CD4-positive, alpha-beta memory T cell (primary cell): Measurements from ENCODE around the gene TFB2M. TPM values are rescaled to one million over a fixed set of nuclear protein-coding genes. Genes with fewer than 3 reads are reported as not detected.
A peak's percentile ranks its signal among the peaks of the same experiment; 100 is the strongest.

Experiments used
- CTCF ChIA-PET: fragments of 350-600 bp; sonication (Branson Sonifier 250); formaldehyde crosslinking; loops from one replicate; lab custom pipeline; 2021; ENCODE audit warnings: inconsistent platforms; ENCODE audit not compliant: partially characterized antibody; lab: Charles Lee
- POLR2A ChIA-PET: fragments of 350-600 bp; sonication (Branson Sonifier 250); formaldehyde crosslinking; loops from one replicate; lab custom pipeline; 2021; ENCODE audit not compliant: partially characterized antibody; lab: Charles Lee
- DNase-seq, 5 donors: peaks; one replicate each; pipeline versions ENCODE4 v3.0.0 to v3.0.0-alpha.2; 2020 to 2022; ENCODE audit warnings: mixed read lengths in 1 of 5
- H3K27ac ChIP-seq: one replicate; pipeline ENCODE4 v1.7.0; 2013; ENCODE audit warnings: low read depth, low read length
- H3K27me3 ChIP-seq: 2 replicates; pipeline ENCODE4 v1.7.0; 2013; ENCODE audit warnings: mild to moderate bottlenecking, low read length, moderate library complexity; ENCODE audit not compliant: insufficient read depth
- H3K36me3 ChIP-seq: 2 replicates; pipeline ENCODE4 v1.7.0; 2013; ENCODE audit warnings: mild to moderate bottlenecking, low read length, moderate library complexity; ENCODE audit not compliant: insufficient read depth
- H3K4me1 ChIP-seq: 2 replicates; pipeline ENCODE4 v1.7.0; 2013; ENCODE audit warnings: mild to moderate bottlenecking, low read length, moderate library complexity; ENCODE audit not compliant: insufficient read depth
- H3K4me3 ChIP-seq, 2 donors: one replicate each; pipeline ENCODE4 v1.7.0; 2013; ENCODE audit warnings: low read length in 2 of 2, mild to moderate bottlenecking in 1 of 2
- H3K9me3 ChIP-seq, 2 donors: one replicate each; pipeline ENCODE4 v1.7.0; 2013; ENCODE audit warnings: low read length in 2 of 2, control low read depth in 1 of 2; ENCODE audit not compliant: control insufficient read depth in 1 of 2
- H3K27ac Mint-ChIP-seq, 7 donors: one replicate each; pipeline ENCODE4 v1.8.0; 2020 to 2021; ENCODE audit warnings: mixed read lengths in 7 of 7, mild to moderate bottlenecking in 6 of 7, inconsistent platforms in 3 of 7, moderate library complexity in 3 of 7
- H3K27me3 Mint-ChIP-seq, 2 donors: one replicate each; pipeline ENCODE4 v1.8.0; 2020 to 2021; ENCODE audit warnings: mixed read lengths in 2 of 2
- H3K36me3 Mint-ChIP-seq, 2 donors: one replicate each; pipeline ENCODE4 v1.8.0; 2020 to 2021; ENCODE audit warnings: mixed read lengths in 2 of 2, inconsistent platforms in 1 of 2, mild to moderate bottlenecking in 1 of 2
- H3K4me1 Mint-ChIP-seq, 4 donors: one replicate each; pipeline ENCODE4 v1.8.0; 2020 to 2021; ENCODE audit warnings: mixed read lengths in 4 of 4, mild to moderate bottlenecking in 1 of 4
- H3K4me3 Mint-ChIP-seq, 8 donors: one replicate each; pipeline ENCODE4 v1.8.0; 2020 to 2021; ENCODE audit warnings: mixed read lengths in 8 of 8, mild to moderate bottlenecking in 7 of 8, moderate library complexity in 6 of 8, inconsistent platforms in 3 of 8
- H3K9me3 Mint-ChIP-seq, 8 donors: one replicate each; pipeline ENCODE4 v1.8.0; 2020 to 2021; ENCODE audit warnings: mixed read lengths in 8 of 8, mild to moderate bottlenecking in 5 of 8, inconsistent platforms in 3 of 8, moderate library complexity in 1 of 8
- intact Hi-C: fragments of 100-400 bp; cut with micrococcal nuclease; formaldehyde crosslinking; loops from one replicate; pipeline ENCODE4 v1.15.1; 2023
- polyA plus RNA-seq, 2 donors: library from polyadenylated mRNA; unstranded; fragments of 300-500 nt; fragmentation: Illumina TruSeq; gene quantifications; one replicate each; pipeline ENCODE4 v1.2.3, GENCODE V29; 2021
- total RNA-seq, 2 experiments: library from RNA; stranded (reverse); gene quantifications; one replicate each; pipeline ENCODE4 v1.2.3, GENCODE V29; 2021

The TFB2M gene
- total and polyA plus RNA-seq, 4 experiments from 2014 or later: 8.8 to 29.0 (median 13.0) TPM

DNA sequence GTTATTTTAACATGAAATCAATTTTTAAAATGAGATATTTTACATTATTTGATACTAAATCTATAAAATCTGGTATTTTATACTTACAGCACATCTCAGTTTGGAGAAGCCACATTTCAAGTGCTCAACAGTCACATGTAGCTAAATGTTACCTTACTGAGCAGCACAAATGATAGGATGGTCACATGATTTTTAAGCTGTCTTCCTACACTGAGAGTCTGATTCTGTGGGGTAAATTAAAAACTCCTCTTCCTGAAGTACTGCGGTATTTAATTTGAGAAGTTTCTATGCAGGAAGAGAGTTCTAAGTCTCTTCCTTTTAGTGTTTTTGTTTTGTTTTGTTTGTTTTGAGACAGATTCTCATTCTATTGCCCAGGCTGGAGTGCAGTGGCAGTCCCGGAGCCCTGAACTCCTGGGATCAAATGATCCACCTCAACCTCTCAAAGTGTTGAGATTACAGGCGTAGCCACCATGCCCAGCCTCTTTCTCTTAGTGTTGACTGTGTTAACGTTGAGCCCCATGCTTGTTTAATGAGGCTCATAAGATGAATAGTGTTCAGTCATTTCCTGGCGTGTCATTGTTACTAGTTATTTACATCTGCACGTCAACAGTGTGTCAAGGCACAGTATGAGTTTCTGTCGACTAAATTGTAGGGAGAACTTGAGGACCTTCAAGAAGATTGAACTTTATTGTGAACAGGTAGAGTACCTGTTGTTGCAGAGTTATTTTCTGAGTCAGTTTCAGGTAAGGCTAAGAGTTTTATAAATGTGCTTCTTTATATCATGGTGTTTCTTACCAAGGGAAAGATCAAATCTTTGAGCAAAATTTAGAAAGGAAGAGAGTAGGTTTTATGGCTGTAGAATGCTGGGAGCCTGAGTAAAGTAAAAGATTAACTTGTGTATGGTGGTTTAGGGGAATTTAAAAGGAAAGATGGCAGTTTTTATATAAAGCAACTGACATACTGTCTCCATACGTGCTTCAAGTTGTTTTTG, 3.5 kb upstream of the TFB2M start:
- Histone ChIP-seq H3K4me1 (peaks cover 81% of the 10 kb centered on the region), H3K27me3 (no peaks in the 10 kb centered on the region), H3K4me3 (peak overlapping the region; percentile 37 to 51), H3K27ac (peak overlapping the region; percentile 72), H3K36me3 (no peaks in the 10 kb centered on the region), H3K9me3 (no peaks in the 10 kb centered on the region)
- DNase-seq: peak; percentile 57 to 75 (median 67)
- Mint-ChIP-seq H3K27me3 (no peaks in the 10 kb centered on the region), H3K9me3 (peaks cover 0 to 2% (median 0%) of the 10 kb centered on the region in 8 donors), H3K4me3 (peak overlapping the region; percentile 75 to 97 (median 88)), H3K4me1 (peaks cover 37 to 83% (median 54%) of the 10 kb centered on the region in 4 donors), H3K27ac (peak overlapping the region; percentile 89 to 100 (median 98)), H3K36me3 (peaks cover 11 to 40% of the 10 kb centered on the region in 2 donors)
- ChIA-PET CTCF (interaction anchor here (1.0 kb wide), 1 partner anchor 13 kb away, joined by 3 read pairs; no protein-coding TSS in a partner anchor), POLR2A (interaction anchor here (0.7 kb wide), 1 partner anchor 334 kb away, joined by 3 read pairs; no protein-coding TSS in a partner anchor)
- intact Hi-C loops: loop anchor here (1.0 to 5.0 kb wide), 3 partner anchors 11 to 1707 kb away; partner anchors contain the start of gene HNRNPU

GRCh38 chr1:246567646-246568235, 1.7 kb upstream of the TFB2M start:
- ChIA-PET POLR2A (interaction anchor here (1.0 to 3.2 kb wide), 5 partner anchors 9 to 74 kb away, joined by 3 to 19 read pairs (median 16); partner anchors contain the start of gene SMYD3), CTCF (interaction anchor here (1.1 to 1.3 kb wide), 2 partner anchors 28 to 33 kb away, joined by 3 to 4 read pairs; no protein-coding TSS in a partner anchor)
- Mint-ChIP-seq H3K27me3 (no peaks in the 10 kb centered on the region), H3K4me3 (peak overlapping the region; percentile 97 to 99 (median 98)), H3K4me1 (peaks cover 31 to 80% (median 50%) of the 10 kb centered on the region in 4 donors), H3K9me3 (peaks cover 0 to 2% (median 0%) of the 10 kb centered on the region in 8 donors), H3K36me3 (peaks cover 7 to 36% of the 10 kb centered on the region in 2 donors), H3K27ac (peak overlapping the region; percentile 89 to 99 (median 97))
- Histone ChIP-seq H3K27ac (peak overlapping the region; percentile 92), H3K27me3 (no peaks in the 10 kb centered on the region), H3K4me3 (peak overlapping the region; percentile 84 to 99), H3K4me1 (peaks cover 75% of the 10 kb centered on the region), H3K9me3 (no peaks in the 10 kb centered on the region), H3K36me3 (no peaks in the 10 kb centered on the region)
- DNase-seq: no peak
- intact Hi-C loops: loop anchor here (2.0 to 5.0 kb wide), 4 partner anchors 75 to 1705 kb away; partner anchors contain the start of gene HNRNPU

DNA sequence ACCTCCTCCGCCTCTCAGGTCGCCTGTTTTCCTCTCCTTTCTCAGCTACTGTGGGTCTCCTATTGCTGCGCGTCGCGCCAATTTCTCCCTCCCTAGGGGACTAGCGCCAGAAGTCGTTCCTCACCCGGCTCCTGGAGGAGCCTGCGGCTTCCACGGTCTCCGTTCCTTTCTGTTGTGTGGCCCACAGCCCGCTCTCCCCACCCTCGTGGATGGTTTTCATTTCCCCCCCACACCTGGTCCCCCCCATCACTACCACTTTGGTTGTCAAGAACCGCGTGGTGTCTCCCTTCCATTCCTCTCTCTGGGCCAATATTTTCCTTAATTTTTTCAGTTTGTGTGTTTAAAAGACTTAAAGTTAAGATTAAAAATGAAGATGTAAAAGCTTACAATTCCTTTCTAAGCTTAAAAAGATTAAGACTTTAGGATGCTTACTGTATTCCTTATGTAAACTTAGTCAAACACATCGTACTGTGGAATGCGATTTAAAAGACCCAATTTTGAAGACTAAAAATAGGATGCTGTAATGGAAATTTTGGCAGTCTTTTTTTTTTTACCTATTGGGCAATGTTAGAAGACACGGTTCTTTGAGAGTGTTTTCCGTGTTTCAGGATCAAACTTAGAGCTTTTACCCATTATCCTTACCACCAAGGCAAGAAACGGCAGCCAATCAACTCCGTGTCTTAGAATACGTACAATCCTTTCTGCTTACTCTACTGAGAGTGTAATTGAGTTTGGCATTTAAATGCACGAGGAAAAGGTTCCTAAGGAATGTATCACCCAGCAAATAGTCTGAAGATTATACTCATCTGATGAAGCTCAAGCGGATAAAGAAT, 968 bp upstream of the TFB2M start:
- Histone ChIP-seq H3K27ac (peak overlapping the region; percentile 92), H3K4me3 (peak overlapping the region; percentile 84 to 99), H3K27me3 (no peaks in the 10 kb centered on the region), H3K4me1 (peaks cover 68% of the 10 kb centered on the region), H3K36me3 (peaks cover 3% of the 10 kb centered on the region), H3K9me3 (no peaks in the 10 kb centered on the region)
- Mint-ChIP-seq H3K9me3 (peaks cover 0 to 2% (median 0%) of the 10 kb centered on the region in 8 donors), H3K4me3 (peak overlapping the region; percentile 97 to 99 (median 98)), H3K27ac (peak overlapping the region; percentile 89 to 99 (median 97)), H3K4me1 (peaks cover 31 to 74% (median 49%) of the 10 kb centered on the region in 4 donors), H3K36me3 (peaks cover 7 to 36% of the 10 kb centered on the region in 2 donors), H3K27me3 (no peaks in the 10 kb centered on the region)
- CTCF ChIA-PET: interaction anchor here (1.1 to 2.2 kb wide), 3 partner anchors 29 to 68 kb away, joined by 3 to 5 read pairs (median 4); no protein-coding TSS in a partner anchor
- no peak for DNase-seq
- intact Hi-C loops: loop anchor here (1.0 to 5.0 kb wide), 7 partner anchors 34 to 1705 kb away; partner anchors contain the start of genes HNRNPU and SMYD3
- POLR2A ChIA-PET: interaction anchor here (1.0 to 3.2 kb wide), 7 partner anchors 10 to 77 kb away, joined by 3 to 19 read pairs (median 5); partner anchors contain the start of gene SMYD3

GRCh38 chr1:246565751-246566127, 322 bp downstream of the TFB2M start:
- Histone ChIP-seq H3K4me3 (peak overlapping the region; percentile 84 to 99), H3K9me3 (no peaks in the 10 kb centered on the region), H3K27ac (peak overlapping the region; percentile 92), H3K36me3 (peaks cover 3% of the 10 kb centered on the region), H3K4me1 (peaks cover 55% of the 10 kb centered on the region), H3K27me3 (no peaks in the 10 kb centered on the region)
- ChIA-PET CTCF (interaction anchor here (2.2 kb wide), 1 partner anchor 67 kb away, joined by 5 read pairs; no protein-coding TSS in a partner anchor), POLR2A (interaction anchor here (0.6 to 3.2 kb wide), 12 partner anchors 11 to 1702 kb away, joined by 3 to 19 read pairs (median 3); partner anchors contain the start of genes AHCTF1, HNRNPU and SMYD3)
- H3K27me3 Mint-ChIP-seq: no peaks in the 10 kb centered on the region
- H3K4me3 Mint-ChIP-seq: peak overlapping the region; percentile 97 to 99 (median 98)
- intact Hi-C loops: loop anchor here (1.0 to 5.0 kb wide), 7 partner anchors 36 to 1703 kb away; partner anchors contain the start of genes HNRNPU and SMYD3
- peak in 1 of 5 donors; percentile 18 for DNase-seq
- H3K36me3 Mint-ChIP-seq: peaks cover 3 to 37% of the 10 kb centered on the region in 2 donors
- peaks cover 0 to 2% (median 0%) of the 10 kb centered on the region in 8 donors for H3K9me3 Mint-ChIP-seq
- H3K4me1 Mint-ChIP-seq: peaks cover 28 to 62% (median 45%) of the 10 kb centered on the region in 4 donors
- H3K27ac Mint-ChIP-seq: peak overlapping the region; percentile 89 to 99 (median 94)

DNA sequence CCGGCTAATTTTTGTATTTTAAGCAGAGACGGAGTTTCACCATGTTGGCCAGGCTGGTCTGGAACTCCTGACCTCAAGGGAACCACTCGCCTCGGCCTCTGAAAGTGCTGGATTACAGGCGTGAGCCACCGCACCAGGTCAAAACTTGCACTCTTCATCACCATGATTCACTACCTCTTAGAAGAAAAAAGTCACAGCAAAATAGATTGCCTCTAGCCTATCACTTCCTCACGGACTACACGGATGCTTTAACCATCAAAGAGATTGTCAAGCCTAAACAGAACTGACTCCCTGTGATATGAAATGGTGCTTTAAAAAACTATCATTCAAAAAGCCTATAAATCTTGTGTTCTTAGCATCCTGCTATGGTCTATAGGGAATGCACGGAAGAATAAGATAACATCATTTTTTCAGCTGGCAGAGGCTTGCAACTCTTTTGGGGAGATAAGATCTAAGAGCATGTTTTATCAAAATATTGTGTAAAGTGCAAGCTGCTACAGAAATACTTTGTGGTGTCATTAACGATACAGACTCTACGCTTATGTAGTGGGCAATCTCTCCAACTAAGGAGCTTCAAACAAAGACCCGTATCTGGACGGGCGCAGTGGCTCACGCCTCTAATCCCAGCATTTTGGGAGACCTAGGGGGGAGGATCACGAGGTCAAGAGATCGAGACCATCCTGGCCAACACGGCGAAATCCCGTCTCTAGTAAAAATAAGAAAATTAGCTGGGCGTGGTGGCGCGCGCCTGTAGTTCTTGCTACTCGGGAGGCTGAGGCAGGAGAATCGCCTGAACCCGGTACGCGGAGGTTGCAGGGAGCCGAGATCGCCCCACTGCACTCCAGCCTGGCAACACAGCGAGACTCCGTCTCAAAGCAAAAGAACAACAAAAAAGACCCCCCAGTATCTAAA, 966 bp downstream of the TFB2M start:
- Histone ChIP-seq H3K36me3 (peaks cover 3% of the 10 kb centered on the region), H3K4me1 (peaks cover 49% of the 10 kb centered on the region), H3K4me3 (peak overlapping the region; percentile 84 to 99), H3K27ac (peak overlapping the region; percentile 92), H3K9me3 (no peaks in the 10 kb centered on the region), H3K27me3 (no peaks in the 10 kb centered on the region)
- Mint-ChIP-seq H3K4me3 (peak overlapping the region; percentile 97 to 99 (median 98)), H3K9me3 (peaks cover 0 to 2% (median 0%) of the 10 kb centered on the region in 8 donors), H3K27me3 (no peaks in the 10 kb centered on the region), H3K4me1 (peaks cover 29 to 56% (median 41%) of the 10 kb centered on the region in 4 donors), H3K27ac (peak overlapping the region; percentile 89 to 99 (median 94)), H3K36me3 (peaks cover 7 to 44% of the 10 kb centered on the region in 2 donors)
- ChIA-PET POLR2A (interaction anchor here (0.6 to 3.2 kb wide), 11 partner anchors 12 to 1701 kb away, joined by 3 to 19 read pairs (median 3); partner anchors contain the start of genes HNRNPU and SMYD3), CTCF (interaction anchor here (1.0 to 2.2 kb wide), 2 partner anchors 49 to 66 kb away, joined by 3 to 5 read pairs; no protein-coding TSS in a partner anchor)
- intact Hi-C loops: loop anchor here (5.0 kb wide), 2 partner anchors 77 to 1703 kb away; partner anchors contain the start of gene HNRNPU
- no peak for DNase-seq
